Dedifferentiated amniotic fluid mesenchymal stem cell (primary cell): ENCODE measurements around the gene TWNK.
"Not testable (repeated sequence)": the region's sequence is repeated elsewhere in the genome, so short reads cannot be mapped to it uniquely, and the experiment has no call there.

Source experiments
- DNase-seq: peaks from one replicate; pipeline ENCODE4 v3.0.0-alpha.2; 2016; ENCODE audit errors: extremely low spot score

Gene TWNK

GRCh38 chr10:100972904-100973535 is 14.3 kb upstream of the TWNK start:
- no peak for DNase-seq

- not testable (repeated sequence) for DNase-seq
These were observed 11.9 kb upstream of the TWNK start for GRCh38 chr10:100975397-100975796.

- no peak for DNase-seq
These were observed 10.4 kb upstream of the TWNK start for GRCh38 chr10:100976906-100977305.

- no peak for DNase-seq
These were observed 9.9 kb upstream of the TWNK start for GRCh38 chr10:100977436-100977835.

DNA sequence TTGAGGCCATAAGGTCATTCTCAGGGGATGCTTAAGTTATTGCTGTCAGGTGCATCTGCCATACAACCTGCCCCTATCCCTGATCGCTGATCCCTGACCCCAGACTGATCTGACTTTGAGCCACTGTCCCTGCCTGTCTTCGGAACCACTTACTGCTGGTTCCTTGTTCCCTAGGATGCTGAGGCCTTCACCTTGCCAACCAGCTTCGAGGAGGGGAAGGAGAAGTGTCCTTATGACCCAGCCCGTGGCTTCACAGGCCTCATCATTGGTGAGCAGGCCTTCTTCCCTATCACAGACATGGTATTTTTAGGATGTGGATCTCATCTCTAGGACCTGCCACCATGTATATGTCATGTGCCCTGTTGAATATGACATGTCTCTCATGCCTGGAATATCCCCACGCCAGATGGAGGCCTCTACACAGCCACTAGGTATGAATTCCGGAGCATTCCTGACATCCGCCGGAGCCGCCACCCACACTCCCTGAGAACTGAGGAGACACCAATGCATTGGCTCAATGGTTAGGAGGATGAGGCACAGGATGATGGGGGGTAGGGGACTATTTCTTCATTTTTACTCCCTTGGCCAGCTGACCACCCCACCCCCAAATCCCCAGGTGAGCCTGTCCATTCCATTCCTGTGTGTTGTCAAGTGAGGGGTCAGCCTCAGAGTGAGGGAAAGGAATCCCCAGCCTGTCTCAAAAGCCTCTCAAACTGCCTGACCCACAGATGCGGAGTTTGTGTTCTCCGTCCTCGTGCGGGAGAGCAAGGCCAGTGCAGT is 9.0 kb upstream of the TWNK start:
- DNase-seq, result no peak

- DNase-seq, result no peak
These were observed 8.5 kb upstream of the TWNK start for GRCh38 chr10:100978901-100979195.

DNA sequence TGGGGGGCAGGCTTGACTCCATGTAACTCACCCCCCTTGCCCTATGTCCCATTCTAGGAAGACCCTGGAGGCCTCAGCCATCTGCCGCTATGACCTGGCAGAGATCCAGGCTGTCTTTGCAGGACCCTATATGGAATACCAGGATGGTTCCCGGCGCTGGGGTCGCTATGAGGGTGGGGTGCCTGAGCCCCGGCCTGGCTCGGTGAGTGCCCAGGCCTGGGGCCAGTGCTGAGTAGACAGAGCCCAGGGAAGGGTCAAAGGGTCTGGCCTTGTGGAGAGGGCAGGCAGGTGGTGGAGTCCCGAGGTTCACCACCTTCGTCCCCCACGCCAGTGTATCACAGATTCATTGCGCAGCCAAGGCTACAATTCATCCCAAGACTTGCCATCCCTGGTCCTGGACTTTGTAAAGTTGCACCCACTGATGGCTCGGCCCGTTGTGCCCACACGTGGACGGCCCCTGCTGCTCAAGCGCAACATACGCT is 7.5 kb upstream of the TWNK start:
- no peak for DNase-seq

DNA sequence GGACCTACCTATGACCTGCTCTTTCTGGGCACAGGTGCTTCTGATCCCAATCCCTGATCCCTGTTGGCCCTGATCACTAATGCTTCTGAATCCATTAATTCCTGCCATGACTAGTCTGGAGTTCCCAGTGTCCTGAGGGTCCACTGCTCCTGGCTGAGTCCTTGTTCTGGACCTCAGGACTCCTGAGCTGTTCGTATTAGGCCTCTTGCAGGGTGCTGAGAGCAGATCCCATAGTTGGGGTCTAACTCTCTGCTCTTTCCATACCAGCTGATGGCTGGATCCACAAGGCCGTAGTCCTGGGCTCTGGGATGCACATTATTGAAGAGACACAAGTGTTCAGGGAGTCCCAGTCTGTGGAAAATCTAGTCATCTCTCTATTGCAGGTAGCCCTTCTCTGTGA is 7.0 kb upstream of the TWNK start:
- DNase-seq, result no peak

- no peak for DNase-seq
These were observed 6.6 kb upstream of the TWNK start for GRCh38 chr10:100980711-100981110.

DNA sequence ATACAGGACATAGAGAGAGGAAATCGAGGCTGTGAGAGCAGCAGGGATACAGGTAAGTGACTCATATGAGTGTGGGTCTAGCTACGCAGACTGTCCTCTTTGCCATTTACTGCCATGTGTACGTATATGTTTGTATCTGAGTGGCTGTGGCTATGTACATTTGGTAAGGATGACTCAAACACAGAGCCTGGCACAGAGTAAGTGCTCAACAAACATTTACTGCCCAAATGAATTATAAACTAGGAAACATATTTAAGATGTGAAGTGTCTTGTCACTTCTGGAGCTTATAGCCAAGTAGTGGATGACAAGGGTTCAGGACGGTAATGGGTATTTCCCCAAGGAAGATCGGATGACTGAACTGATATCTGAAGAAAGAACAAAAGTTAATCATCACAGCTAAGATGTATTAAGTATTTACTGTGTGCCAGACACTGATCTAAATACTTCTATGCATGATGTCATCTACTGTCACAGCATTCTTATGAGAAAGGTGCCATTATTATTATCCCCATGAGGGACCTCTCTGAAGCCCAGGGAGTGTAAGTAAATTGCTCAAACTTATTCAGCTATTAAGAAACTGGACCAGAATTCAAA is 6.1 kb upstream of the TWNK start:
- DNase-seq, result no peak

DNA sequence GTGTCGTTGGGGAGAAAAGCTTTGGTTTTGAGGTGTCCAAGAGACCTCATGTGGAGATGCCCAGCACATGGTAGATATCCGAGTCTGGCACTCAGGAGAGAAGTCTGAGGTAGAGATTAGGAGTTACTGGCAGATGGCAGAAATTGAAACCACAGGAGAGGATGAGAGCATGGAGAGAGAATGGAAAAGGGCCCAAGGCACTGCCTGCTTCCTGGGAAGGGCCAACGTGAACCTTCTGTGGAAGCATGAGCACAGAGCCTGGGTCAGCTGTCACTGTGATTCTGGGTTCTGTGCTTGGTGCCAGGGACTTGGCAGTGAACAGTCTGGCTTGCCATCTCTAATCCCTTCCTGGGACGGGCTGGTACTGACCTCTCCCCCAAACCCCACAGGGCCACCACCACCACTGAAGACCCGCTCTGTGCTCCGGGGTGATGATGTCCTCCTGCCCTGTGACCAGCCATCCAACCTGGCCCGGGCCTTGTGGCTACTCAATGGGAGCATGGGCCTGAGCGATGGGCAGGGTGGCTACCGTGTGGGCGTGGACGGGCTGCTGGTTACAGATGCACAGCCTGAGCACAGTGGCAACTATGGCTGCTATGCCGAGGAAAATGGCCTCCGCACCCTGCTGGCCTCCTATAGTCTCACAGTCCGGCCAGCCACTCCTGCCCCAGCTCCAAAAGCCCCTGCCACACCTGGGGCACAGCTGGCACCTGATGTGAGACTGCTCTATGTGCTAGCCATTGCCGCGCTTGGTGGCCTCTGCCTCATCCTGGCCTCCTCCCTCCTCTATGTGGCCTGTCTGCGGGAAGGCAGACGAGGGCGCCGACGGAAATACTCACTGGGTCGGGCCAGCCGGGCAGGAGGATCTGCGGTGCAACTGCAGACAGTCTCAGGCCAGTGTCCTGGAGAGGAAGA is 4.2 kb upstream of the TWNK start:
- no peak for DNase-seq

GRCh38 chr10:100983868-100984671 is 3.3 kb upstream of the TWNK start:
- DNase-seq, result no peak

- no peak for DNase-seq
These were observed 2.6 kb upstream of the TWNK start for GRCh38 chr10:100984672-100985177.

DNA sequence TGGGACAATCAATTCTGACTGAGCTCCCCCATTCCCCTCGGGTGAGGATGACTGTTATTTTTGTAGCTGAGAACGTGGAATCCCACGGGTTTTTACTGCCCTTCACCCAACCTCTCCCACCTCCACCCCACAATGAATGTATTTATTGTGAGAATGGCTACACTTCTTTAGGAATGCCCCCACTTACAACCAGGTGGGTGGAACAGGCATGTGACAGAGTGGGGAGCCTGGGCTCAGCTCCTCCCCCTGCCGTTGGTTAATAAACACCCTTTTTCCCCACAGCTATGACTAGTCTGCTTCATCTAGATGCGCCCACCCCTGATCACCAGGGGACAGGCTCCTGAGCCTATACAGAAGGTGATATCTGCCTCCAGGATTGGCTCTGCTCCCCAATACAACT is 2.0 kb upstream of the TWNK start:
- no peak for DNase-seq

DNA sequence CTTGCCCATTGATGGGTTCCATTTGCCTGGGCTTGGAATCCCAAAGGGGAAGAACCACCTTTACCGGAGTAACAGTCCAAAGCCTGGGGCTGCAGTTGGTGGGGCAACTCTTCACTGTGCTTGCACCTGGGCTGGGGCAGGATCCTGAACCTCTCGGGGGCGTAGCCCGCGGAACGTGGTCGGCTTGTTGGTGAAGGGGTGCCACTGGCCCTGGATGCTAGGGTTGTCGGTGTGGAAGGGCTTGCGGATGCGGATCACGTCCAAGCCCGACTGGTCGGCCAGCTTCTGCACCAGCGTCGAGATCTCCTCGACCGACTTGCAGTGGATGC is 756 bp upstream of the TWNK start:
- DNase-seq, result no peak

- no peak for DNase-seq
These were observed 324 bp downstream of the TWNK start for GRCh38 chr10:100987685-100988049.

- DNase-seq, result no peak
These were observed 823 bp downstream of the TWNK start for GRCh38 chr10:100988166-100988565.

DNA sequence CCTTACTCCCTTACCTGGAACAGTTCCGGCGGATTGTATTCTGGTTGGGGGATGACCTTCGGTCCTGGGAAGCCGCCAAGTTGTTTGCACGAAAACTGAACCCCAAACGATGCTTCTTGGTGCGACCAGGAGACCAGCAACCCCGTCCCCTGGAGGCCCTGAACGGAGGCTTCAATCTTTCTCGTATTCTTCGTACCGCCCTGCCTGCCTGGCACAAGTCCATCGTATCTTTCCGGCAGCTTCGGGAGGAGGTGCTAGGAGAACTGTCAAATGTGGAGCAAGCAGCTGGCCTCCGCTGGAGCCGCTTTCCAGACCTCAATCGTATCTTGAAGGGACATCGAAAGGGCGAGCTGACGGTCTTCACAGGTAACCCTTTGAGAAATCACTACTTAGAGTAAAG is 1.7 kb downstream of the TWNK start:
- no peak for DNase-seq

DNA sequence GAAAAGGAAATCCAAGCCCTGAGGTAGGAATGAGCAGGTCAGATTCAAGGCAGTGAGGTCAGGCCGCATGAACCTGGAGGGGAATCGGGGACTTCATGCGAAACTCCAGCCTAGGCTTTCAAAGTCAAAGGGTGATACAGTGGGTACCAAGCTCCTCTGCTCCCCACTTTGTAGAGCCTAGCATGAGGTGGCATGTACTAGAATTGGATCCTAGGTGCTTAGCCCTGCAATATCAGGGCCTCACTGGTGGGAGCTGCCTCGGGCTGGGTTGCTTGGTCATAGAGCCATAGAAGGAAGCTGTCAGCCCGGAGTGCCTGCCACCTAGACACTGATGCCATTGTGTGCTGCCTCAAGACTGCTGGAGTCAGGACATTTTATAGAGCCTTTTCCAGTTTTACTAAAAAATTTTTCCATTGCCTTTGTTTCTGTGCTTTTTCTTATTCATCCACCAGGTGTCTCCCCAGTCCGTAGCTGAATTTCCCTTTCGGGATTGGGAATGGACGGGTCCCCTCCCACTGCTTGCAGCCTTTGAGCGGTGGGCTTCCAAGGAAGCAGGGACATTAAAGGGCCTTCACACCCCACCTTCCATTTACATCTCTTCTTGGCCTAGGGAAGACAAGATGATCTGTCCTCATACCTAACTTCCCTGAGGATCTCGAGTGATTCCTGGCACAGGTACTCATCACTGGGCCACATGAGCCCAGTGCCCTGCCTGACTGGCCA is 6.8 kb downstream of the TWNK start:
- DNase-seq, result no peak

DNA sequence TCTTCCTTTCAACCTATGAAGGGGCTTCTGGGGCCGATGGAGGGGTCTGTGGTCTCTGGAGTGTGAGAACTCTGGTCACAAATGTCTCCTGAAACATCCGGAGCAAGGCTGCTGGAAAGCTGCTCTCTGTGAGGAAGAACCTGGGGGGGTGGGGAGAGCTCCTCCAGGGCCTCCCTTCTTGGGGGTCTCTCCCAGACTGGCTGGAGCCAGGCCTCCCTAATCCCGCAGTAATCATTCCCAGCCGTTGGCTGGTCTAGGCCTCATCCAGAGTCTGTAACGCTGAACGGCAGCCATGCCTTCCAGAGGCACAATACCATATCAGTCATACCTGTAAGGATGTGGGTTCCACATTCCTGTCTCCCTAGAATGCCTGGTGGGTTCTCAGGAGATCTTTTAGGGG is 7.8 kb downstream of the TWNK start:
- no peak for DNase-seq
